22Rv1 (cell line): ENCODE data around the gene P2RX3.

Source experiments
- CTCF ChIP-seq: fragments of 450-650 bp; IDR thresholded peaks from 2 replicates; pipeline ENCODE4 v1.5.1; 2017; ENCODE audit warnings: mild to moderate bottlenecking
- ZFX ChIP-seq: fragments of 450-650 bp; IDR thresholded peaks from 2 replicates; pipeline ENCODE4 v1.6.1; 2017; ENCODE audit warnings: antibody characterized with exemption, borderline replicate concordance

GRCh38 chr11:57363131-57364080 lies 25.3 kb downstream of the P2RX3 start:
- TF ChIP-seq CTCF, result no peak
- TF ChIP-seq ZFX, result no peak
